ENCODE data around the gene CLASRP.

DNA sequence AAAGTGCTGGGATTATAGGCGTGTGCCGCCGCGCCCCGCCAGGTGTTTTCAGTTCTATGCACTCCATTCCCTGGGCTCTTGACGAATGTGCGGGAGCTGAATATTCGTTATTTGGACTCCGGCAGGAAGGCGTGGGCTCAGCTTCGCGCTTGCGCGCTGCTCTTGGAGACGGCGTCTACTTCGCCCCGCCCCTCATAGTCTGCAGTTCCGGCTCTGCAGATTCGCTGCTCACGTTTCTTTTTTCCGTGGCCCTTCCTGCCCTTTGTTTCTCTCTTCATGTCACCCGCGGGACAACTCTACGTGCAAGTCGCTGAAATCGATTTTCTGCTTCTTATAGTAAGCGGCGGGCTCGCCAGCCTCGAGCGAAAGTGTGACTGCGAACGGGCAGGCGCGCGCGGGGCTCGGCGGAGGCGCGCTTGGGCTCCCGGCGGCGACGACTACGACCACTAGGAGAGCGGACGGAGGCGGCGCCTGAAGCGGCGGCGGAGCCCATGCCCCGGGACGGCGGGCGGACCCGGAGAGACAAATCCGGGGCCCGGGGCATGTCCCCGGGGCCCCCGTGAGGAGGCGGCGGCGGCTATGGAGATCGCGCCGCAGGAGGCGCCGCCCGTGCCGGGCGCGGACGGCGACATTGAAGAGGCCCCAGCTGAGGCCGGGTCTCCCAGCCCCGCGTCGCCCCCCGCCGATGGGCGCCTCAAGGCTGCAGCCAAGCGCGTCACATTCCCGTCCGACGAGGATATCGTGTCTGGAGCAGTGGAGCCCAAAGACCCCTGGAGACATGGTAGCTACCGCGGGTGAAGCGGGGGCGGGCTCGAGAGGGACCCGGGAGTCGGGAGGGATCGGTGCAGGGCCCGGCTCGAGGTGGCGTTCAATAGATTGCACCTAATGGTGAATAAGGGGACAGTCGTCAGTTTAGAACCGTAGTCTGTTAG is 54.2 kb downstream of the CLASRP start, which contains the start of gene PPP1R37:
- TF ChIP-seq POLR2A (IDR thresholded peaks at IDR 0.05): peak; percentile 14
- TF ChIP-seq, protein P1, sequence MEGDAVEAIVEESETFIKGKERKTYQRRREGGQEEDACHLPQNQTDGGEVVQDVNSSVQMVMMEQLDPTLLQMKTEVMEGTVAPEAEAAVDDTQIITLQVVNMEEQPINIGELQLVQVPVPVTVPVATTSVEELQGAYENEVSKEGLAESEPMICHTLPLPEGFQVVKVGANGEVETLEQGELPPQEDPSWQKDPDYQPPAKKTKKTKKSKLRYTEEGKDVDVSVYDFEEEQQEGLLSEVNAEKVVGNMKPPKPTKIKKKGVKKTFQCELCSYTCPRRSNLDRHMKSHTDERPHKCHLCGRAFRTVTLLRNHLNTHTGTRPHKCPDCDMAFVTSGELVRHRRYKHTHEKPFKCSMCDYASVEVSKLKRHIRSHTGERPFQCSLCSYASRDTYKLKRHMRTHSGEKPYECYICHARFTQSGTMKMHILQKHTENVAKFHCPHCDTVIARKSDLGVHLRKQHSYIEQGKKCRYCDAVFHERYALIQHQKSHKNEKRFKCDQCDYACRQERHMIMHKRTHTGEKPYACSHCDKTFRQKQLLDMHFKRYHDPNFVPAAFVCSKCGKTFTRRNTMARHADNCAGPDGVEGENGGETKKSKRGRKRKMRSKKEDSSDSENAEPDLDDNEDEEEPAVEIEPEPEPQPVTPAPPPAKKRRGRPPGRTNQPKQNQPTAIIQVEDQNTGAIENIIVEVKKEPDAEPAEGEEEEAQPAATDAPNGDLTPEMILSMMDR (IDR thresholded peaks at IDR 0.05): peak in 1 of 3 donors; percentile 12
- peak; percentile 60 to 80 (median 64) for TF ChIP-seq POLR2AphosphoS5 (IDR thresholded peaks at IDR 0.05)

Measured in breast epithelium (tissue), 3 donors.